Neural progenitor cell (in vitro differentiated cells): ENCODE results near the gene TOGARAM1.

ENCODE experiments used
- EZH2 ChIP-seq: fragments of 200-600 bp; sonication (generic); IDR thresholded peaks from 2 replicates; pipeline ENCODE4 v1.6.1; 2017; ENCODE audit warnings: antibody characterized with exemption, mild to moderate bottlenecking, moderate library complexity
- EZH2phosphoT487 ChIP-seq: fragments of 200-600 bp; sonication (generic); IDR thresholded peaks from 2 replicates; pipeline ENCODE4 v1.6.1; 2017; ENCODE audit warnings: antibody characterized with exemption

DNA sequence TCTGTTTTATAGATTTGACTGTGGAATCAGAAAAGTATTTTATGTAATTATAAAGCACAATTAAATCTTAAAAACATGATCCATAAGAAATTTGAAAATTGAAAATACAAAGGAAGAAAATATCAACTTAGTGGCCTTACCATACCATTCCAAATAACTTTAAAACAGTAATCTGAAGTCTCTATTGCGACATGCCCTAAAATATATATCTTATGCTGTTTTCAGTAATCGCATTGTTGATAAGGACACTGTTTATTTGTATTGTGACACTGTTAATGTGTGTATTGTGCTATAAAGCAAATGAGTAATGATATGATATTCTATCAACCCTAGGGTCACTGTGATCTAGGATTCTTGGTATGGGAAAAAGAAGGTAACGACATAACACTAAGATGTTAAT lies 7.2 kb upstream of the TOGARAM1 start:
- TF ChIP-seq EZH2: no peak
- TF ChIP-seq EZH2phosphoT487: no peak
